LNCAP (cell line): ENCODE results near the gene CYTH4.

Source experiments
- TF ChIP-seq, protein P1 (sequence below): fragments of 450-650 bp; IDR thresholded peaks from 2 replicates; pipeline ENCODE4 v1.5.1; 2017; ENCODE audit warnings: mild to moderate bottlenecking

The CYTH4 gene

DNA sequence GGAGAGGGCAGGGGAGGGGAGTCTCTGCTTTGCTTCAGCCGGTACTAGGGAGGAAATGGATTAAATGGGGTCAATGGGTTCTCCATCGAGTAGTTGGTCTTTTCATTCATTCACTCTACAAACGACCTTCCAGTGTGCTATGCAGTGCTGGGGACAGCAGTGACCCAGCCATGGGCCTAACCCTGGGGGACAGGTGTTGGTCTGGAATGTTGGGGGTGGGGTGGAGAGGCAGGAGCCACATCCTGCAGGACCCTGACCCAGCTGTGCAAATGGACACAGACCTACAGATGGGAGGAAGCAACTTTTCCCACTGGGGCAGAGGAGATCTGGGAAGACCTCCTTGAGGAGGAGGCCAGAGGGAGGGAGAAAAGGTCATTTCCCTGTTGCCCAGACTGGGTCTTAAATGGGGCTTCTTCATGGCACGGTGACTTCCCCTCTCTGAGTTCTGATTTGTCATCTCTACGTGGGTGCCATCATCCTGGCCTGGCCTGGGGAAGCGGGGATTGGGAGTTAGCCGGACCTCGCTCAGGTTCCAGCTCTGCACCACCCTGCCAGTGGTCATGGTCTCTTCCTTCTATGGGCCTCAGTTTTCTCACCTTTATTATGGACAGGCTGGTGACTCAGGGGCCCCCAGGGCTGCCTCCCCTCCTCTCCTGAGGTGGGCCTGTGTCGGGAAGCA, 2.0 kb downstream of the CYTH4 start:
- TF ChIP-seq, protein P1, sequence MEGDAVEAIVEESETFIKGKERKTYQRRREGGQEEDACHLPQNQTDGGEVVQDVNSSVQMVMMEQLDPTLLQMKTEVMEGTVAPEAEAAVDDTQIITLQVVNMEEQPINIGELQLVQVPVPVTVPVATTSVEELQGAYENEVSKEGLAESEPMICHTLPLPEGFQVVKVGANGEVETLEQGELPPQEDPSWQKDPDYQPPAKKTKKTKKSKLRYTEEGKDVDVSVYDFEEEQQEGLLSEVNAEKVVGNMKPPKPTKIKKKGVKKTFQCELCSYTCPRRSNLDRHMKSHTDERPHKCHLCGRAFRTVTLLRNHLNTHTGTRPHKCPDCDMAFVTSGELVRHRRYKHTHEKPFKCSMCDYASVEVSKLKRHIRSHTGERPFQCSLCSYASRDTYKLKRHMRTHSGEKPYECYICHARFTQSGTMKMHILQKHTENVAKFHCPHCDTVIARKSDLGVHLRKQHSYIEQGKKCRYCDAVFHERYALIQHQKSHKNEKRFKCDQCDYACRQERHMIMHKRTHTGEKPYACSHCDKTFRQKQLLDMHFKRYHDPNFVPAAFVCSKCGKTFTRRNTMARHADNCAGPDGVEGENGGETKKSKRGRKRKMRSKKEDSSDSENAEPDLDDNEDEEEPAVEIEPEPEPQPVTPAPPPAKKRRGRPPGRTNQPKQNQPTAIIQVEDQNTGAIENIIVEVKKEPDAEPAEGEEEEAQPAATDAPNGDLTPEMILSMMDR: no peak

- TF ChIP-seq, protein P1: no peak
These were observed 2.6 kb downstream of the CYTH4 start for GRCh38 chr22:37284805-37285355.

- TF ChIP-seq, protein P1: no peak
These were observed 3.6 kb downstream of the CYTH4 start for GRCh38 chr22:37285937-37286336.

GRCh38 chr22:37287550-37287951, 5.2 kb downstream of the CYTH4 start:
- TF ChIP-seq, protein P1: no peak

DNA sequence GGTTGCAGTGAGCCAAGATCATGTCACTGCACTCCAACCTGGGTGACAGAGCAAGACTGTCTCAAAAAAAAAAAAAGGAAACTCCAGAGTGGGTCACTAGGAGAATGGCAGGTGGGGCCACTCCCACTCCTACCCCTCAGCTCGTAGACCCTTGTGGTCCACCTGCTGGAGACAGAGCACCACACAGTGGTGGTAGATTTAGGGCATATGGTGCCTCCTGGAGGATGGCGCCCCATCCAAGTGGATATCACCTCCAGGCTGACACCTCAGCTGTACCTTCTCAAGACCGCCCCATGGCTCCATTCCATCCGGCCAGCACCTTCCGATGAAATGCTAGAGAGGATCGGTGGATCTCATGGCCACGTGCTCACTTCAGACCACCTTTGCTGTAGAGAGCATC, 6.2 kb downstream of the CYTH4 start:
- TF ChIP-seq, protein P1: no peak

- TF ChIP-seq, protein P1: no peak
These were observed 6.9 kb downstream of the CYTH4 start for GRCh38 chr22:37289156-37289735.

GRCh38 chr22:37290737-37291136, 8.4 kb downstream of the CYTH4 start:
- TF ChIP-seq, protein P1: no peak
